H1 (cell line): ENCODE data around the gene DOK7. TPM values are rescaled to one million over a fixed set of nuclear protein-coding genes. Genes with fewer than 3 reads are reported as not detected.

ENCODE experiments used
- CTCF ChIA-PET: fragments of 300-600 bp; sonication (Branson Sonifier 250); formaldehyde crosslinking; loops from one replicate; lab custom pipeline; 2021; ENCODE audit not compliant: partially characterized antibody; lab: Charles Lee
- POLR2A ChIA-PET: fragments of 300-600 bp; sonication (Branson Sonifier 250); formaldehyde crosslinking; loops from one replicate; lab custom pipeline; 2021; ENCODE audit warnings: inconsistent platforms; ENCODE audit not compliant: partially characterized antibody; lab: Charles Lee
- DNase-seq, 2 experiments: peaks; one replicate each; pipeline versions ENCODE4 v3.0.0 to v3.0.0-alpha.2; 2010 to 2022; ENCODE audit warnings: low spot score in 2 of 2, low read depth in 1 of 2, mixed read lengths in 1 of 2
- FAIRE-seq: peaks from 2 replicates; lab custom pipeline; 2011; peaks lifted over from hg19 to GRCh38; lab: Jason Lieb, UNC
- H2AFZ ChIP-seq: 2 replicates; pipeline ENCODE4 v1.8.1; 2012; ENCODE audit warnings: low read length, inconsistent platforms
- H2AK5ac ChIP-seq: 2 replicates; pipeline ENCODE4 v1.6.1; 2013; ENCODE audit warnings: low read depth, low read length
- H2BK120ac ChIP-seq: replicated peaks from 2 replicates; pipeline ENCODE3; 2013; ENCODE audit warnings: low read depth, low read length, inconsistent platforms
- H2BK12ac ChIP-seq: 2 replicates; pipeline ENCODE4 v1.6.1; 2013; ENCODE audit warnings: low read depth, low read length
- H2BK15ac ChIP-seq: 2 replicates; pipeline ENCODE4 v1.6.1; 2013; ENCODE audit warnings: low read length
- H2BK20ac ChIP-seq: 2 replicates; pipeline ENCODE4 v1.6.1; 2013; ENCODE audit warnings: low read length
- H2BK5ac ChIP-seq: 2 replicates; pipeline ENCODE4 v1.6.1; 2013; ENCODE audit warnings: low read depth, low read length
- H3K14ac ChIP-seq: 2 replicates; pipeline ENCODE4 v1.6.1; 2013; ENCODE audit warnings: inconsistent platforms; ENCODE audit not compliant: insufficient read length
- H3K18ac ChIP-seq: 2 replicates; pipeline ENCODE4 v1.6.1; 2013; ENCODE audit warnings: low read length; ENCODE audit errors: extremely low read depth
- H3K23ac ChIP-seq: 2 replicates; pipeline ENCODE4 v1.6.1; 2013; ENCODE audit warnings: inconsistent platforms; ENCODE audit not compliant: insufficient read length
- H3K23me2 ChIP-seq: 2 replicates; pipeline ENCODE4 v1.6.1; 2013; ENCODE audit warnings: low read depth, low read length
- H3K27ac ChIP-seq: 2 replicates; pipeline ENCODE4 v1.6.1; 2011; ENCODE audit warnings: low read depth, low read length, inconsistent platforms
- H3K27me3 ChIP-seq, 4 experiments: replicated peaks in 1 of 4; 1 replicate in 1 of 4; 2 replicates in 3 of 4; pipeline versions ENCODE4 v1.6.1 to v1.8.1; 2011 to 2013; ENCODE audit warnings: low read length in 3 of 4, mild to moderate bottlenecking in 3 of 4, inconsistent platforms in 2 of 4, mixed read lengths in 2 of 4, moderate library complexity in 1 of 4; ENCODE audit not compliant: control insufficient read depth in 3 of 4, insufficient read depth in 3 of 4; ENCODE audit errors: extremely low read depth in 1 of 4
- H3K36me3 ChIP-seq, 4 experiments: 2 replicates each; pipeline versions ENCODE4 v1.6.1 to v1.8.1; 2011 to 2013; ENCODE audit warnings: mild to moderate bottlenecking in 4 of 4, low read length in 3 of 4, moderate library complexity in 2 of 4, control low read depth in 1 of 4, inconsistent platforms in 1 of 4; ENCODE audit not compliant: insufficient read depth in 4 of 4, control insufficient read depth in 2 of 4
- H3K4ac ChIP-seq: replicated peaks from 2 replicates; pipeline ENCODE3; 2013; ENCODE audit warnings: low read length, low read depth, mixed read lengths, inconsistent platforms; ENCODE audit not compliant: insufficient read length
- H3K4me1 ChIP-seq, 4 experiments: replicated peaks in 1 of 4; 1 replicate in 1 of 4; 2 replicates in 3 of 4; pipeline versions ENCODE4 v1.6.1 to v1.8.1; 2011 to 2013; ENCODE audit warnings: low read length in 3 of 4, inconsistent platforms in 2 of 4, mixed read lengths in 1 of 4; ENCODE audit not compliant: insufficient read depth in 4 of 4, control insufficient read depth in 3 of 4
- H3K4me2 ChIP-seq, 2 experiments: 2 replicates each; pipeline versions ENCODE4 v1.6.1 to v1.8.1; 2011 to 2013; ENCODE audit warnings: low read depth in 2 of 2, low read length in 2 of 2, control low read depth in 1 of 2, inconsistent platforms in 1 of 2, mild to moderate bottlenecking in 1 of 2; ENCODE audit not compliant: insufficient read depth in 1 of 2
- H3K4me3 ChIP-seq, 4 experiments: fragments of 200-600, 300-600 bp in 1 of 4; sonication (generic), shearing (Covaris generic), sonication (Bioruptor Twin) in 1 of 4; 2 replicates each; pipeline versions ENCODE4 v1.5.1 to v1.8.1; 2011 to 2016; ENCODE audit warnings: low read length in 4 of 4, low read depth in 3 of 4, control low read depth in 2 of 4, inconsistent platforms in 2 of 4, mild to moderate bottlenecking in 2 of 4, mixed read lengths in 1 of 4, moderate library complexity in 1 of 4; ENCODE audit not compliant: insufficient read depth in 2 of 4; ENCODE audit errors: extremely low read depth in 1 of 4
- H3K56ac ChIP-seq: replicated peaks from 2 replicates; pipeline ENCODE3; 2013; ENCODE audit warnings: low read depth, mild to moderate bottlenecking, mixed read lengths, low read length, inconsistent platforms; ENCODE audit not compliant: insufficient read length
- H3K79me1 ChIP-seq: 2 replicates; pipeline ENCODE4 v1.6.1; 2013; ENCODE audit warnings: low read depth, low read length, control low read depth
- H3K79me2 ChIP-seq, 2 experiments: 2 replicates each; pipeline versions ENCODE4 v1.6.1 to v1.8.1; 2012 to 2013; ENCODE audit warnings: low read length in 2 of 2, mild to moderate bottlenecking in 2 of 2, inconsistent platforms in 1 of 2; ENCODE audit not compliant: insufficient read depth in 2 of 2, control insufficient read depth in 1 of 2
- H3K9ac ChIP-seq, 4 experiments: replicated peaks in 1 of 4; 1 replicate in 1 of 4; 2 replicates in 3 of 4; pipeline versions ENCODE4 v1.6.1 to v1.8.1; 2011 to 2013; ENCODE audit warnings: low read depth in 3 of 4, low read length in 3 of 4, control low read depth in 2 of 4, mild to moderate bottlenecking in 2 of 4, moderate library complexity in 2 of 4, inconsistent platforms in 1 of 4; ENCODE audit errors: extremely low read depth in 1 of 4
- H3K9me3 ChIP-seq, 2 experiments: 2 replicates each; pipeline versions ENCODE4 v1.6.1 to v1.8.1; 2012 to 2013; ENCODE audit warnings: mild to moderate bottlenecking in 2 of 2, moderate library complexity in 2 of 2, control low read depth in 1 of 2, inconsistent platforms in 1 of 2, low read depth in 1 of 2, low read length in 1 of 2, mixed read lengths in 1 of 2; ENCODE audit not compliant: insufficient read depth in 2 of 2
- H4K20me1 ChIP-seq, 2 experiments: replicated peaks in 1 of 2; 2 replicates each; pipeline versions ENCODE3 to v1.8.1; 2011 to 2013; ENCODE audit warnings: inconsistent platforms in 2 of 2, low read length in 2 of 2, mild to moderate bottlenecking in 1 of 2; ENCODE audit not compliant: insufficient read depth in 2 of 2, control insufficient read depth in 1 of 2
- H4K5ac ChIP-seq: 2 replicates; pipeline ENCODE4 v1.6.1; 2013; ENCODE audit warnings: low read length, low read depth, mixed read lengths, inconsistent platforms; ENCODE audit not compliant: insufficient read length
- H4K8ac ChIP-seq: 2 replicates; pipeline ENCODE4 v1.8.0; 2013; ENCODE audit warnings: mild to moderate bottlenecking, moderate library complexity, low read length, inconsistent platforms; ENCODE audit not compliant: insufficient read depth; ENCODE audit errors: extremely low read depth
- H4K91ac ChIP-seq: replicated peaks from 2 replicates; pipeline ENCODE3; 2013; ENCODE audit warnings: low read length, mixed read lengths, inconsistent platforms; ENCODE audit not compliant: insufficient read length
- BCL11A ChIP-seq, 2 experiments: IDR thresholded peaks; one replicate each; pipeline ENCODE4 v1.6.1; 2011; ENCODE audit warnings: low read depth in 2 of 2, low read length in 2 of 2, mild to moderate bottlenecking in 2 of 2
- HDAC2 ChIP-seq, 2 experiments: fragments of 300-600 bp in 1 of 2; sonication (generic) in 1 of 2; IDR thresholded peaks; 2 replicates each; pipeline ENCODE4 v1.6.1; 2011 to 2012; ENCODE audit warnings: low read depth in 2 of 2, low read length in 2 of 2, mild to moderate bottlenecking in 2 of 2, moderate library complexity in 2 of 2, borderline replicate concordance in 1 of 2, inconsistent platforms in 1 of 2
- KDM4A ChIP-seq: IDR thresholded peaks from one replicate; pipeline ENCODE4 v1.7.1; 2012; ENCODE audit warnings: low read depth, mild to moderate bottlenecking, moderate library complexity, low read length, inconsistent platforms; ENCODE audit not compliant: severe bottlenecking
- NANOG ChIP-seq: IDR thresholded peaks from 2 replicates; pipeline ENCODE4 v1.6.1; 2011; ENCODE audit warnings: low read length, low read depth, mild to moderate bottlenecking, inconsistent platforms; ENCODE audit not compliant: insufficient read depth, poor library complexity, severe bottlenecking
- POU5F1 ChIP-seq: IDR thresholded peaks from 2 replicates; pipeline ENCODE4 v1.6.1; 2011; ENCODE audit warnings: low read depth, mild to moderate bottlenecking, low read length, moderate library complexity
- SAP30 ChIP-seq: fragments of 300-600 bp; sonication (generic); IDR thresholded peaks from 2 replicates; pipeline ENCODE4 v1.7.1; 2012; ENCODE audit warnings: low read length, moderate library complexity, mild to moderate bottlenecking, inconsistent platforms; ENCODE audit not compliant: insufficient read depth, insufficient replicate concordance
- SIRT6 ChIP-seq: IDR thresholded peaks from one replicate; pipeline ENCODE4 v1.7.1; 2012; ENCODE audit warnings: low read length, inconsistent platforms
- SIX5 ChIP-seq: IDR thresholded peaks from 2 replicates; pipeline ENCODE4 v1.6.1; 2011; ENCODE audit warnings: mild to moderate bottlenecking, low read depth, low read length
- WGBS, 2 experiments: shearing (Covaris generic) in 1 of 2; methylation state at CpG; one replicate each; pipeline versions ENCODE4 v1.1.6 to v1.1.7; 2013 to 2015; ENCODE audit warnings: low lambda C conversion rate in 2 of 2, mixed read lengths in 2 of 2, inconsistent platforms in 1 of 2, low coverage in 1 of 2, missing lambda C conversion rate in 1 of 2; ENCODE audit not compliant: insufficient replicate concordance in 2 of 2, insufficient coverage in 1 of 2, insufficient read length in 1 of 2; ENCODE audit errors: extremely low coverage in 1 of 2, missing lambda C conversion rate in 1 of 2; 5-methylcytosine and 5-hydroxymethylcytosine counted together
- polyA plus RNA-seq, 7 experiments: library from polyadenylated mRNA; depleted of rRNA in 3 of 7; stranded (reverse) in 5 of 7; unstranded in 2 of 7; fragments of >200 nt in 5 of 7; fragments of 200-250 nt in 2 of 7; gene quantifications; 1 replicate in 5 of 7; 2 replicates in 1 of 7; 4 replicates in 1 of 7; pipeline versions ENCODE4 v1.2.1 to v1.2.3, GENCODE V29; 2011 to 2013; ENCODE audit warnings: missing spikeins in 2 of 7, mixed read lengths in 2 of 7
- total RNA-seq: library from RNA; stranded (reverse); fragmentation: NEBNext Ultra II Directional; extraction: Animal tissue kit (Norgen Biotek cat#: 25700); gene quantifications from 2 replicates; pipeline ENCODE4 v1.2.1, GENCODE V29; 2021

DOK7 gene
- total and polyA plus RNA-seq, 2 of the 8 experiments (the other 6 are each of a cell fraction or from before 2014, with no cell fraction given) = 0.32 TPM; not detected in 1

DNA sequence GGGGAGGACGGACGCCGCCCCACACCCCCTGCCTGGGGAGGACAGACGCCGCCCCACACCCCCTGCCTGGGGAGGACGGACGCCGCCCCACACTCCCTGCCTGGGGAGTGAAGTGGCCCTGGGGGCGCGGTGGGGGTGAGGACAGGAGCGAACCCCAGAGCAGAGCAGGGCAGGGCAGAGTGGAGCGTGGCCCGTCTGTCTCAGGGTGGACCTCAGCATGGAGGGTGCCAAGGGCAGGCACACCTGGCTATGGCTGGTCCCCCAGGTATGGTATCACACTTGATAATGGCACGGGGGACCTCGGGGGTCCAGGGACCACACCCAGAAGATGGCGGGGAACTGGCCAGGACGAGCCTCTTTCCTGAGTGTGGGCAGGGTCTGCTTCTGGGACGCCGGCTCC is 59.5 kb downstream of the DOK7 start:
- no peak overlapping the region for H3K56ac ChIP-seq
- H3K79me2 ChIP-seq = peaks cover 0 to under 1% of the 10 kb centered on the region in 2 experiments; a peak in 1 of 4 replicates
- H2BK20ac ChIP-seq = no peak overlapping the region
- no peak for DNase-seq
- peaks cover 0 to 4% (median 0%) of the 10 kb centered on the region in 4 experiments; a peak in 1 of 7 replicates for H3K4me1 ChIP-seq
- no peak overlapping the region for H3K4me3 ChIP-seq
- peaks cover 17 to 50% of the 10 kb centered on the region in 2 experiments for H4K20me1 ChIP-seq
- no peak overlapping the region for H3K18ac ChIP-seq
- no peak for FAIRE-seq
- no peaks in the 10 kb centered on the region for H3K9me3 ChIP-seq
- no peak overlapping the region for H3K4me2 ChIP-seq
- TF ChIP-seq SIRT6 = no peak
- no peak for TF ChIP-seq SIX5
- TF ChIP-seq KDM4A = no peak
- no peak for TF ChIP-seq HDAC2 (IDR thresholded peaks at IDR 0.05; ENCODE audit: borderline replicate concordance in 1 of 2, low read depth in 2 of 2, low read length in 2 of 2)
- TF ChIP-seq SAP30 = no peak
- no peak for TF ChIP-seq POU5F1
- no peak for TF ChIP-seq BCL11A (IDR thresholded peaks at IDR 0.05; ENCODE audit: low read depth in 2 of 2, low read length in 2 of 2)
- TF ChIP-seq NANOG = no peak
- H3K27me3 ChIP-seq = no peaks in the 10 kb centered on the region
- H3K23me2 ChIP-seq = no peaks in the 10 kb centered on the region
- no peak overlapping the region for H3K27ac ChIP-seq
- 82% methylated on average over 10 of the region's 19 CpGs; no CpG with 5 or more reads in 1 of the 2 experiments for WGBS, 2 experiments
- no peak overlapping the region for H3K23ac ChIP-seq
- no peak overlapping the region for H2AFZ ChIP-seq
- H3K14ac ChIP-seq = no peak overlapping the region
- no peak overlapping the region for H4K91ac ChIP-seq
- no peak overlapping the region for H4K8ac ChIP-seq
- H3K4ac ChIP-seq = no peak overlapping the region
- ChIA-PET CTCF (interaction anchor here (0.6 to 0.7 kb wide), 2 partner anchors 18 to 156 kb away, joined by 3 read pairs; no protein-coding TSS in a partner anchor), POLR2A (no interaction called here)
- peaks cover 11 to 50% (median 29%) of the 10 kb centered on the region in 4 experiments; a peak in 6 of 8 replicates for H3K36me3 ChIP-seq
- H2AK5ac ChIP-seq = no peak overlapping the region
- H2BK15ac ChIP-seq = no peak overlapping the region
- no peak overlapping the region for H2BK12ac ChIP-seq
- no peak overlapping the region for H2BK120ac ChIP-seq
- H2BK5ac ChIP-seq = no peak overlapping the region
- no peak overlapping the region for H3K9ac ChIP-seq
- peaks cover 12% of the 10 kb centered on the region for H3K79me1 ChIP-seq
- H4K5ac ChIP-seq = no peak overlapping the region
